CMK (cell line): Measurements from ENCODE around the gene MEF2D.

Experiments used
- DNase-seq: peaks from one replicate; pipeline ENCODE4 v3.0.0-alpha.2; 2010; ENCODE audit warnings: low read depth

The MEF2D gene

GRCh38 chr1:156487862-156488261, 12.7 kb downstream of the MEF2D start:
- DNase-seq, result no peak

GRCh38 chr1:156486421-156487344, 13.9 kb downstream of the MEF2D start:
- DNase-seq, result no peak

GRCh38 chr1:156485984-156486383, 14.6 kb downstream of the MEF2D start:
- no peak for DNase-seq

- DNase-seq, result no peak
Measured at GRCh38 chr1:156484480-156485058, 16.0 kb downstream of the MEF2D start.

GRCh38 chr1:156483397-156483796, 17.2 kb downstream of the MEF2D start:
- no peak for DNase-seq

- no peak for DNase-seq
Measured at GRCh38 chr1:156482276-156482675, 18.3 kb downstream of the MEF2D start.

- DNase-seq, result no peak
Measured at GRCh38 chr1:156481527-156481926, 19.0 kb downstream of the MEF2D start.

GRCh38 chr1:156480411-156481192, 20.0 kb downstream of the MEF2D start:
- no peak for DNase-seq

GRCh38 chr1:156480016-156480370, 20.6 kb downstream of the MEF2D start:
- DNase-seq, result no peak

GRCh38 chr1:156479093-156480015, 21.2 kb downstream of the MEF2D start:
- no peak for DNase-seq

- no peak for DNase-seq
Measured at GRCh38 chr1:156478250-156478627, 22.3 kb downstream of the MEF2D start.

- DNase-seq, result no peak
Measured at GRCh38 chr1:156477526-156478249, 22.9 kb downstream of the MEF2D start.

GRCh38 chr1:156476501-156477298, 23.9 kb downstream of the MEF2D start:
- DNase-seq, result no peak

- DNase-seq, result no peak
Measured at GRCh38 chr1:156475568-156476500, 24.7 kb downstream of the MEF2D start.

- no peak for DNase-seq
Measured at GRCh38 chr1:156474966-156475365, 25.6 kb downstream of the MEF2D start.

GRCh38 chr1:156471496-156472490, 28.8 kb downstream of the MEF2D start:
- no peak for DNase-seq

- DNase-seq, result no peak
Measured at GRCh38 chr1:156470473-156470872, 30.1 kb downstream of the MEF2D start.
